GM21367 (cell line): ENCODE results near the gene TSPYL1.
"Not testable (repeated sequence)": the region's sequence is repeated elsewhere in the genome, so short reads cannot be mapped to it uniquely, and the experiment has no call there.

Source experiments
- ATAC-seq: cut with Tn5 transposase; IDR thresholded peaks from one replicate; pipeline ENCODE4 v1.9.1; 2021; ENCODE audit not compliant: unreplicated experiment

TSPYL1 gene

DNA sequence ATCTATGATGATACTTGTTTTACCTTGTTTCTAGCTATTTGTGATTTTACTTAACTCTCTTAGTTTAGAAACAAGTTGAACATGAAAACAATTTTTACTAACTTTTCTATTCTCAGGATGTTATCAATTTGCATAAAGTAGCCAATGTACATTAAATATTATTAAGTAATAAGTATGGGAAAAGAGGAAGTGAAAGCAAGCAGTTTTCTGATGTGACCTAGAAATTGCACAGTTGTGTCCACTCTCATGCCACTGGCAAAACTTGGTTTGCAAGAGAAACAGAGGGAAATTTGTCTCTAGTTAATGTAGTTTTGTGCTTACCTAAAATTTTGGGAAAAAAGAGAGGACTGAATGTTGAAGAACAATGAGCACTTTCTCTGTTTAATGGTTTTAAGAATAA, 19.2 kb upstream of the TSPYL1 start:
- ATAC-seq: no peak

- no peak for ATAC-seq
Observed at GRCh38 chr6:116298273-116298672, 18.5 kb upstream of the TSPYL1 start.

GRCh38 chr6:116292553-116292952, 12.8 kb upstream of the TSPYL1 start:
- no peak for ATAC-seq

DNA sequence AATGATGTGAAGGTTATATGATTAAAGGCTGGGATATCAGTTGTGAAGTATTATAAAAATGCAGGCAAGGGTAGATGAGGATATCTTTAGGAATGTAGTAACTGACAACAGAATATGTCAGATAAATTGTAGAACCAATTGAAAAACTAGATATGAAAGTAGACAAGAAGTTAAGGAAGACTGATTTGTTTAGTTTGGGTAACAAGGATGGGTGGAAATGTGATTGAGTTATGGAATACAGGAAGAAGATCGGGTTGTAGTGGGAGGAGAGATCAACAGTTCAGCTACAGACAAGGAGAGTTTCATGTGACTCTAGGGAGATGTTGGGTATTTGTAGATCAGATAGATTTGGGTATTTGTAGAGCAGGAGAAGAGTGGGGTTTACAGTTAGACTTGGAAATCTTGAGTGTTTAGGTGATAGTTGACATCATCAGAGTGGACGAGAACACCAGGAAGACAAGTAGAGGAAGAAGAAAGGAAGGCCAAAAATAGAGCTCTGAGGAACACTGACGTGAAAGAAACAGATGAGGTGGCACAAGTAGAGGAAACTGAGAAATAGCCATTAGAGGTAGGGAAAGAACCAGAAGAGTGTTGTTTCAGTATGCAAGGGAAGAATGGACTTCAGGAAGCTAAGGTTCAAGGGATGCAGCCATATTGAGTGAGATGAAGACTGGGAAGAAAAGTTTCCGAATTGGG, 12.1 kb upstream of the TSPYL1 start:
- ATAC-seq: no peak

- ATAC-seq: no peak
Observed at GRCh38 chr6:116290799-116291198, 11.1 kb upstream of the TSPYL1 start.

GRCh38 chr6:116289876-116290275, 10.1 kb upstream of the TSPYL1 start:
- ATAC-seq: no peak

- ATAC-seq: peak; percentile 79
Observed at GRCh38 chr6:116287689-116288282, 8.1 kb upstream of the TSPYL1 start.

GRCh38 chr6:116286773-116287358, 7.1 kb upstream of the TSPYL1 start:
- no peak for ATAC-seq

DNA sequence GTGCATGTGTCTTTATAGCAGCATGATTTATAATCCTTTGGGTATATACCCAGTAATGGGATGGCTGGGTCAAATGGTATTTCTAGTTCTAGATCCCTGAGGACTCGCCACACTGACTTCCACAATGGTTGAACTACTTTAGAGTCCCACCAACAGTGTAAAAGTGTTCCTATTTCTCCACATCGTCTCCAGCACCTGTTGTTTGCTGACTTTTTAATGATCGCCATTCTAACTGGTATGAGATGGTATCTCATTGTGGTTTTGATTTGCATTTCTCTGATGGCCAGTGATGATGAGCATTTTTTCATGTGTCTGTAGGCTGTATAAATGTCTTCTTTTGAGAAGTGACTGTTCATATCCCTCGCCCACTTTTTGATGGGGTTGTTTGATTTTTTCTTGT, 5.3 kb upstream of the TSPYL1 start:
- ATAC-seq: not testable (repeated sequence)

DNA sequence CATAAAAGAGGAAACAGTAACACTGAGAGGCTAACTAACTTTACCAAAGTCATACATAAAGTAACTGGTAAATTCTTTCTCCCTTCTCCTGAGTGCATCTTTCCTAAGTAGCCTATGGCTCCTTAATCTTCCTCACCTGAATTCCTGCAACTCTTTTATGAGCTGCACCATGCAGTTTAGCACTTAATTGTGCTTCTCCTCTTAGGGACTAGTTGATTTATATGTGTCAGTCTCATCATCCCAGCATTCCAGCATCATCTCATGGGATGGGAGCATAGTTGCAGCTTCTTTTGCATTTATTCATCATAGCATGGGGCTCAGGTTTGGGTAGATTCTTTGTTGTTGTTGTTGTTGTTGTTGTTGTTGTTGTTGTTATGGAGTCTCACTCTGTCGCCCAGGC, 3.5 kb upstream of the TSPYL1 start:
- no peak for ATAC-seq

DNA sequence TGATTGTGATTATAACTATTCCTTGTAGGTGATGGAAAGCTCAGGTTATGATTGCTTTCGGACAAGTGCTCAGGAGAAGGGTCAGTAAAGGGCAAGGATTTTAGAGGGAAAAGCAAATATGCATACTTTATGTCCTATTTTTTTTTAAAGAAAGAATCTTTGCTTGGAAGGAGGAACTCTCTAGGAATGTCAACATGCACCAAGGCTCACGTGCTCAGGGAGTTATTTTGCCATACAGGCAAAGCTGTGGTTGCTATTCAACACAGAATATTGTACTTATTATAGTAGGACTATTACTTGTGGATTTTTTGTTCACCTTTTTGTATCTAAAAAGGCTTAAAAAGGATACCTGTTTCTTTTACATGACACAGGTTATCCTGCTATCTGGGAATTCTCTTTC, 3.0 kb upstream of the TSPYL1 start:
- ATAC-seq: no peak

DNA sequence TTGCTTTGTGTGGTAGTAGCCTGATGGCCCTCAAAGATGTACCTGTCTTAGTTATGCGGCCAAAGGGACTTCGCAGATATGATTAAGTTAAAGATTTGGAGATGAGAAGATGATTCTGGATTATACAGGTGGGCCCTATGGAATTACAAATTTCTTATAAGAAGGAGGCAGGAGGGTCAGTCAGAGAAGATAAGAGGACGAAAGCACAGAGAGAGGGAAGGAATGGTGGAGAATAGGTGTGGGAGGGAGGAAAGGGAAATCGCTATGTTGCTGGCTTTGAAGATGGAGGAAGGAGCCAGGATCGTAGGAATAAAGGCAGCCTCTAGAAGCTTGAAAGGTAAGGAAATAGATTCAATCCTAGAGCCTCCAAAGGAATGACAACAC, 1.2 kb upstream of the TSPYL1 start:
- no peak for ATAC-seq

- ATAC-seq: no peak
Observed at GRCh38 chr6:116280161-116280932, 617 bp upstream of the TSPYL1 start.

- ATAC-seq: peak; percentile 1
Observed at GRCh38 chr6:116278854-116279231, 887 bp downstream of the TSPYL1 start.

GRCh38 chr6:116278481-116278829, 1.3 kb downstream of the TSPYL1 start:
- no peak for ATAC-seq

DNA sequence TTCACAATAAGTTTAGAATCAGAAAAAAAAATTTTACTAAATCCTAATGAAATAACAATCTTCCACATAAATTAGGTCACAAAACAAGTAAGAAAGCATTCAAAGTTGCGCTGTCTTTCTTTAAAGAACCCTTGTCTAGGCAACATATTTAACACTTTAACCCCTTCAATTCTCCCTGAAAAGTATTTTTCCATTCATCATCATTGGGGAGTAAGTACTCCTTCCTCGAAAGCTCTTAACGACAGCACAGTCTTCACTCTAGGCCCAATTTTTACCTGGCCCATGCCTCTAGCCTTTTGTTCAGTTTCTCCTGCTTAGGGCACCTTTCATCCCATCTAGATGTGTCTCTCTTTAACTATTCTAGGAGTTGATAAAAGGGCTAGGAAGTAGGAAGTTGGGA, 2.6 kb downstream of the TSPYL1 start:
- no peak for ATAC-seq

- ATAC-seq: no peak
Observed at GRCh38 chr6:116271149-116271708, 8.5 kb downstream of the TSPYL1 start.

GRCh38 chr6:116268589-116269293, 11.0 kb downstream of the TSPYL1 start:
- peak; percentile 83 for ATAC-seq

DNA sequence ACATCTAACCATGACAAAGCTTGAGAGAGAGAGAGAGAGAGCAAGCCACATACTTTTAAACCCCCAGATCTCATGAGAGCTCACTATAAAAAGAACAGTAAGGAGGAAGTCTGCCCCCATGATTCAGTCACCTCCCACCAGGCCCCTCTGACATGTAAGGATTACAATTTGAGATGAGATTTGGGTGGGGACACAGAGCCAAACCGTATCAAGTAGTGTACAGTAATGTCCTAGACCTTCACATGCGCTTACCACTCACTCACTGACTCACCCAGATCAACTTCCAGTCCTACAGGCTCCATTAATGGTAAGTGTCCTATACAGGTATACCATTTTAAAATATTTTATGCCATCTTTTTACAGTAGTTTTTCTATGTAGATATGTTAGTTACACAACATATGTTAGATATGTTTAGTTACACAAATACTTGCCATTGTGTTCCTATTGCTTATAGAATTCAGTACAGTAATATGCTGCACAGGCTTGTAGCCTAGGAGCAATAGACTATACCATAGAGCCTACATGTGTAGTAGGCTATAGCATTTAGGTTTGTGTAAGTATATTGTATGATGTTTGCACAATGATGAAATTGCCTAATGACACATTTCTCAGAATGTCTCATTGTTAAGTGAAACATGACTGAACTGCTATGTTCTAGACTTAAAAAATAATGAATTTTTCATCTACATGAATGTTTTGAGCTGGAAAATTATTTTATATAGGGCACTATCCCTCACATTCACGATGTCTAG, 11.7 kb downstream of the TSPYL1 start:
- no peak for ATAC-seq

- ATAC-seq: no peak
Observed at GRCh38 chr6:116266803-116267202, 12.9 kb downstream of the TSPYL1 start.
